HTR-8/SVneo (cell line): Measurements from ENCODE around the gene TBCK.

Experiments
- DNase-seq: peaks from one replicate; pipeline ENCODE4 v3.0.0; 2011; ENCODE audit warnings: low spot score, mixed read lengths; ENCODE audit not compliant: insufficient read length
- FAIRE-seq: peaks from 2 replicates; lab custom pipeline; 2011; peaks lifted over from hg19 to GRCh38; lab: Jason Lieb, UNC

The TBCK gene

DNA sequence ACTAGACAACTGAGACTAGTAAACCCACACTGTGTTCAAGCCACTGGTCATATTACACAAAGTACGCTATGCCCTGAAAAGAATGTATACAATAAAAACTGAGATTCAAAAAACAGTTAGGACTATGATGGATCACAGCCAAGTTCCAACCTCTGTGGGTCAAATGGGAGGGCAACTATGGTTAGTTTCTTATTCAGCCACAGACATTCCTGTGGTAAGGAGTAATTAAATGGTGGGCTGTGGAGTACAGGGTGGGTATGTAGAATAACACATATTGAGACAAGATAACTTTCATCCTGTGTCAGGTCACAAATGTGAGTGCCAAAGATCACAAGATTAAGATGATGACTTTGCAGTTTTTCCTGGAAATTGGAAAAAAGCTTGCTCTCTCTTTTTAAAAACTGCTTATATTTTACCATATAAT lies 253.5 kb downstream of the TBCK start:
- peak; percentile 10 for DNase-seq
- FAIRE-seq = no peak

DNA sequence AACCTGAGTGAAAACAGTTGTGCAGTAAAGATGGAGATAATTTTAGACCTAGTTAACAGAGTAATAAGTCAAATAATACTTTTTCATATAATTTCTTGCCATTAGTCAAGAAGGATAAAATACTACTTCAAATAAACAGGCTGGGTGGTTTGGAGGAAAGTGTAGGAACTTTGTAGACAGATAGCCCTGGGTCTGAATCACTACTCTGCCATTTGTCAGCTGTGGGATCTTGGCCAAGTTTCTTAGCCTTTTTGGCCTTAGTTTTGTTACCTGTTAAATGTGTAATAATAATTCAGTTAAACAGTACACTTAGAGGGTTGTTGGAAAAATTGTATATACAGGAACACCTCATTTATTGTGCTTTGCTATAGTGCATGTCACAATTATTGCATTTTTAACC lies 257.1 kb downstream of the TBCK start:
- DNase-seq (no peak), FAIRE-seq (no peak)

DNA sequence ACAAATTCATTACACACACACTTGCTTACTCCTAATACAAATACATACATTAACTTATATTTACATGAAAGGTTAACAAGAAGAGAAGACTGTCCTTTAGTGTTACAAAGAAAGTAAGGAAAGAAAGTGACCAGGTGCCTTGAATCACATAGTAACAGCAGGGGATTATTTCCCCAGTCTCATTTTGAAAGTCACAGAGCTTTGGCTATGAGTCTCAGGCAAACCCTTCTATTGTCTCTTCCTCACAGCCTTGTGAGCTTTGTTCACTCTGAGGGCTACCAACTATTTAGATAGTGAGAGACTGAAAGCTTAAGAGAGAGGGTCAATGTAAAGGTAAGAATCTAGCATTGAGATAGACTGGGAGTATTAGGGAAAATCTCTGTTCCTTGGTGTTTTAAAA lies 259.1 kb downstream of the TBCK start:
- no peak for FAIRE-seq
- no peak for DNase-seq

DNA sequence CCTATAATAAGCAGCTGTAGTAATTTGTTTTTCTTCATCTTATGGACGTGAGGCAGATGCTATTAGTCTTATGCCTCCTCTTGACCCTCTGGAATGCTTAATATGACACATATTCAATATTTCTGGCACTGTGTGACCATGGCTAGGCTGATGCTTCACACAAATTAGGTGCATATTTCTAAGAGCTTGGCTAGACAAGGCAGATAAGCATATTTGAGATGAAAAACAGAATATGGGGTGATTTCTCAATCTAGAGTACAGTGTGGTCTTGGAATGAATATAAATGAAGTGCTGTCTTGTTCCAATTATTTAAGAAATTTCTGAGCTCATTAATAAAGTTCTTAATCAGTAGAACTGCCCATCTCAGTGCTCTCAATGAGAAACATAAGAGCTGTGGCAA lies 264.5 kb downstream of the TBCK start:
- FAIRE-seq (no peak), DNase-seq (no peak)

DNA sequence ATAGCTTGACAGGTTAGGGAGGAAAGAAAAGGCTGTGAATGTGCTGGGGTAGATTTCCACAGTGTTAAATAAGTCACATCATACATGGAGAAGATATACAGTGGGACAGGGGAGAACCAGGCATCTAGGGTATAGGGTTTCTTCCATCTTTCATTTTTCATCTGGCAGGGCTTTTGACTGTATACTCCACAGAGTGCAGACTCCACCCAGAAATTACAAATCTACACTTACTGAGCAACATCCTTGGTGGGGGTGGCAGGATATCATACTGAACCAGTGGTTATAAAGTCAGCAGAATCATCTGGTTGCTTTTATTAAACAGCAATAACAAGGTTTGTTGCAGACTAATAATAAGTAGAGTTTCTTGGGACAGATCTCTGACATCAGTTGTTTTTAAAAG lies 266.5 kb downstream of the TBCK start:
- DNase-seq (no peak), FAIRE-seq (no peak)

DNA sequence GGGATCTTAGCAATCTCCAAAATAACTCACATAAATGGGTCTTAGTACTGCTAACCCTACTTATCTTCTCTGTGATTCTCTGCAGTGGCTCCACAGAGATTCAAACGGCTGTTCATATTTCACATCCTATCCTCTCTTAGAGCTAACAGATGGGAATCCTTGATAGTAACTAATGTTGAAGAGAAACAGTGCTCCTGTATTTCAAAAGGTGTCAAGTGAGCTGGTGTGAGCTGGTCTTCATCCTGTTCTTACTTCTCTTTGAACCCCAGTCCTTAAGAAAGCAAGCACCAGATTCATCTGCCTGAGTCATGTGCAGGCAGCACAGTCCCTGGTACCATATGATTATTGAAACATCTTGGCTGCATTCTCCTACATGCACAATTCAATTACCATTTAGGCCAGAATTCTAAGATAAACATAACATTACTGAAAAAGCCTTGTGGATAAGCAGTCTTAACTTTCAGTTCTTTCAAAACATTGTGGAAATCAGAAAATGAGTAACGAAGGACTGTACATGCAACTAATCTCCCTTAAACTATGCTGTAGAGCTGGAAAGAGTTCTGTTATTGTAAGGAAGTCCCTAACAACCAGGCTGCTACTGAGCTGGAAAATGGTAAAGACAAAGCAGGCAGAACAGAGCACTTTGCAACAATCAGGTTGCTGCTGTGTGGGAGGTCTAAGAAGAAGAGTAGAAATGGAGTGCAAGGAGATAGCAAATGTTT lies 267.6 kb downstream of the TBCK start:
- FAIRE-seq (no peak), DNase-seq (no peak)

DNA sequence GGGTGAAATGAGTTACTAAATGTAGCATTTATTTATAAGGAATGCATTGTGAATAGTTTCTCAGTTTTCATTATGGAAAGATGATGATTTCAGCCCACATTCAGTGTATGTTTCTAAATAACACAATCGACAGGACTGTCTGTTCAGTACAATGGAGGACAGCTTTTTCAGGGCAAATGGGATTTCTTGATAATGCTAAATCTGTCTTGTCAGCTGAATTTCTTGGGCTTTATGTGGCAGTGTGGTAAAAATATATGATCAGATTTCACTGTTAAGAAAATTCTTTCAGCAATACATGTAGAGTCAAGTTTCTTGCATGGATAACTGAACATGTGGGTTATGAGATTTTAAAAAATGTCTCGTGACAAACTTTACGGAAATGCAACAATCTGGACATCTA lies 269.9 kb downstream of the TBCK start:
- DNase-seq (no peak), FAIRE-seq (no peak)

DNA sequence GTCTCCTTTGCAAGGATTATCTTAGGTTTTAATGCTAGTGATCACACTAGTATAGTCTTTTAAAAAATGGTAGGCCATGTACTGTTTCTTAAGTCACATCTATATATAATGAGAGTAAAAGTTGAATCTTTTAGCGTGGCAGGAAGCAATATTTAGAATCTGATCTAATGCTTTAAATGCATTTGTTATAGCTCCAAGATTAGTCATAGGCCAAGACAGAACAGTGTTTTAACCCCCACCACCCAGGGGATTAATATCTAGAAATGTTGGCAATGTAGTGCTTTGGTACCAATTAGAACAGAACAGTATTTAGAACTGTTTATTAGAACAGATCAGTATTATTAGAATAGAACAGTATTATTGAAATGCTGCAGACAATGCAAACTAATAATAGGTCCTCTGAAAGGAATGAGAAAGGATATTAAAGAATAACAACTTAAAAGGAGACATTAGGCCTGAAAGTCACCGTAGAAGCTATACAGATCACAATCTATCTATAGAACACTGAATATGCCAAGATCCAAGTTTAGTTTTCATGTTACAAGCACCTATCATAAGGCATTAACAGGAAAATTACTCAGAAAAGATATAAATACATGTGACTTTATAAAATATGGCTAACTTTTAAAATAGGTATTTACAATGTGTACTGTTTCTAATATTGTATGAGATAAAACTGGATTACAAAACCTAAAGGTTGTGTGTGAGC lies 274.6 kb downstream of the TBCK start:
- FAIRE-seq = no peak
- DNase-seq = no peak

DNA sequence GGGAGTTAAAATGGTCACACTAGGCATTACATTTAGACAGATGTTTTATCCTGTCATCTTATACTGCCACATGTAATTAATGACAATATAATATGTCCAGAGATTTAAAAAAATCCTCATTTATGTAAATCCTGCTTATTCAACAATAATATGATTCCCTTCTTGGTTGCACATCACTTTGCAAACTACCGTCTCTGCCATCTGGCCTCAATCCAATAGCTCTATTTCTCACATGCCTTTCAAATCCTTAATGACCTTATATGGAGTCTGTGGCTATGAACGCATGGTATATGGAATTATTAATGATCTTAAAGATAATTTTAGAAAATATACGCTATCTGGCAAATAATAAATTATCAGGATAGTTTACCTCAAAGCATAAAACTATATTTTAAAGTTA lies 276.2 kb downstream of the TBCK start:
- FAIRE-seq (no peak), DNase-seq (no peak)

DNA sequence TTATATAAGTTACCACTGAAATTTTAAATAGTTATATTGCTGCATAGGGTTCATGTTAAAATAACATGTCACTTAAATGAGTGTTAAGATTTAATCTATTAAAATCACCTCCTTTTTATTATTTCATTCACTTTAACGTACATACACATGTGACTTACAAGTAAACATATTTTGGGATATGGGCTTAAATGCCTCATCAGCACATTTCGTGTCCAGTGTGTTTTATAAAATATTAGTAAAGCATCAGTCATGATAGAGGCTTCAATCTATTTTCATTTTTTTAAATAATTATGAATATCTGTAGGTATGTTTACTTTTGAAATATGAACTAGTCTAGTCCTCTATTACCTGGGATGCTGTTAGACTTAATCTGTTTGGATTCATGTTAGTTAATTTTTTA lies 277.1 kb downstream of the TBCK start:
- FAIRE-seq = no peak
- DNase-seq = no peak

DNA sequence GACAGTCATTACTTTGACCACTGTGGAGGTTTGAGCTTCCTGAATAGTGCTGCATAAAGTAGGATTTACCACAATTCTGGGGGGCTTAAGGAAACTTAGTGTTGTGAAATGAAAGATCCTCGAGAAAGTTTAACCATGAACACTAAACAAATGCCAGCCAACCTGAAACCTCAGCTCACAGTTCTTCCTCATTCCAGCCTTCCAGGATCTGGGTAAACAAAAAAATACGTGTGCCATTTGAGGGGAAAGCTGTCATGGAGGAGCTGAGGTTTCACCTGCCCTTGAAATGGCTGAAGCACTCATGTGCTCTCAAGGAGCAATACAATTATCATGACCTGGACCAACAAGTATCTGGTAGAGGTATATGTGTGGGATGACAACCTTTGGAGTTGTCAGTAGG lies 278.0 kb downstream of the TBCK start:
- FAIRE-seq (no peak), DNase-seq (no peak)

DNA sequence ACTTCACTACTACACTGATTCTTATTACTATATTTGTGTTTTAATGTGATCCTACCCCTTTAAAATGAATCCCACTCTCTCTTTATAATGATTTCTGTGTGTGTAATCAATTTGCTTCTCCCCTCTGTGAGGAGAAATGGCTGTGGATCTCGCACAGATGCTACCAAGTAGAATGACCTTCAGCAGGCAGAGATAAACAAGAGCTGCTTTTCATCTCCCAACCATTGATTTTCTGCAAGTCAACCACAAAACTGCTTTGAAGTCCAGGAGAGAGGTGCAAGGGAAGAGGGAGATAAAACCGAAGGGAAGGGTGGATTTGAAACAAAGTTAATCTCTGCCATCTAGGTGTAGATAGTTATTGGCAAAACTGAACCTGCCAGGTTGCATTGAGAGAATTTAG lies 279.2 kb downstream of the TBCK start:
- no peak for FAIRE-seq

DNA sequence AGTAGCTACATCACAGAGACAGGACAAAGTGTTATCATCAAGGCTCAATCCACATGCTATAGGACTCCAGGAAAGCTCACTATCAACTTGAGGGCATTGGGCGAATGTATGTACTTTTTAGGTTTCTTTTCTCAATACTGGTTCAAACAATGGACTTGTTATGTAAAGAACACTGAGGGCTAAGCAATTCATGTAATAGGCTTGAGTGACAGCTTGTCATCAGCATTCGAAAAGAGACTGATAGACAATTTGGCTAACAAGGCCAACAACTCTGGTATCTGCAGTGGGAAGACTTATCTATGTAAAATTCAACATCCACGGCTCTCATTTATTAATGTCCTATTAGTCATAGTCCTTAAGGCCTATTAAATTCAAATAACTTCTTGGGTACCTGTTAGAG lies 279.7 kb downstream of the TBCK start:
- no peak for FAIRE-seq
- DNase-seq = no peak

More for the DNA sequence above, 279.2 kb downstream of the TBCK start:
- DNase-seq = no peak

DNA sequence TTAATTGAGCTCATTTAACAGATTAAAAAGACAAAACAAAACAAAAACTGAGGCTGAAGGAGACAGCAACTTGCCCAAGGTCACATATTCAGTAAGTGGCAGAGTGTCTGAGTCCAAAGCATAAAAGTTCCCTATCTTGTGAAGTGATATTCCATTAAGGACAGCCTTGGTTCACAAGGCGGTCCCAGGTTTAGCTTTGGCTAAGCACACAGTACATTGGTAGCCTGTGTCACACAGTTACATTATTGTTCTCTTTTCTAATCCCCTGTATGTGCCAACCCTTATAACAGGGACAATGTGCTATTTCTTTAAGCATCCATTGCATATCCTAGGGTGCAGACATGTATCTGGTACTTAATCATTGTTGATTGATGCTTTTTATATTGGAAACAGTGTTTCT lies 280.8 kb downstream of the TBCK start:
- no peak for FAIRE-seq
- DNase-seq = no peak

DNA sequence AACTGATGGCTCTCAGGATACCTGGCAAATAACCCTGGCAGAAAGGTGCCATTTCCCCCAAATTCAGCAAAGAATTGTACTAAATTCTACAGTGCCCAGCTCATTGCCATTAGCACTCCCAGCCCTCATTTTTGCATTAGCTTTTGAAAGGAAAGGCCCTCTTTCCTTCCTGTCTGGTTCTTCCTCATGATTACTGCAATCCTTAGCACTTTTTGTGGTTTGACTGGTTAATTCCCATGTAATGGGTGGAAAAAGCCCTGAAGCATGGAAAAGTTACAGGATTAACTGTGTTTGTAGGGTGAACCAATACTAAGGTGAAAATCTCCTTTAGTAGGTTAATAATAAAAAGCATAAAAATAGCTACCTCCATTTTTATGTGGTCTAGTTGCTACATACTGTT lies 281.3 kb downstream of the TBCK start:
- FAIRE-seq (no peak), DNase-seq (no peak)

DNA sequence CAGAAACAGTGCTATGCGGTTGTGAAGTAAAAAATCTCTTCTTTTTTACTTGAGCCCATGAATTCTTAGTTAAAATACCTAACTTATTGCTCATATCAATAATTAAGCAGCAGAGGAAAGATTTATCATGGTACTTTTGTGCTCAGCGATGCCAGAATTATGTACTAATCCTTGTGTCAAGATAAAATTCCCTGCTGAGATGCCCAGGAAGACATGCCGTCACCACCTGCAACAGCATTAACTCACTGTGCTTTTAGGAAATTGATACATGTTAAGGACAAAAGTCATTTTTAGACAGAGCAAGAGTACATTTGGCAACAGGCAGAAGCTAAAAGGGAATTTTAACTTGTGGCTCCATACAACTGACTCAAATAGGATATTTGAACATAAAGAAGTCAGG lies 281.8 kb downstream of the TBCK start:
- DNase-seq = no peak
- no peak for FAIRE-seq

DNA sequence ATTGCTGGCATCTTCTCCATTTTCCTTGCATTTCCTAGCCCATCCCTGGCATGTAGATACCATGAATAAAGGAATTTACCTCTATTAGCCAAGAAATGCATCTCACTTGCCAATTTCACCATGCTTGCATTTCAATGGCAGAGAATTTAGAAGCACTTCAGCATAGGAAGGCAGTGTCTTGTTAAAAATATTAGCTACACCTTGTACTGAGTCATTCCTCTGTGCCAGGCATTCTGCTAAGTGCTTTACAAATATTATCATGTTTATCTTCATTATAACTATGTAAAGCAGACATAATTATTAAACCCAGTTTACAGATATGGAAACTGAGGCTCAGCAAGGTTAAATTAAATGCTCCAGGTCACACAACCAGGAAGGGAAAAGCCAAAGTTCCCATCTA lies 282.5 kb downstream of the TBCK start:
- no peak for FAIRE-seq

DNA sequence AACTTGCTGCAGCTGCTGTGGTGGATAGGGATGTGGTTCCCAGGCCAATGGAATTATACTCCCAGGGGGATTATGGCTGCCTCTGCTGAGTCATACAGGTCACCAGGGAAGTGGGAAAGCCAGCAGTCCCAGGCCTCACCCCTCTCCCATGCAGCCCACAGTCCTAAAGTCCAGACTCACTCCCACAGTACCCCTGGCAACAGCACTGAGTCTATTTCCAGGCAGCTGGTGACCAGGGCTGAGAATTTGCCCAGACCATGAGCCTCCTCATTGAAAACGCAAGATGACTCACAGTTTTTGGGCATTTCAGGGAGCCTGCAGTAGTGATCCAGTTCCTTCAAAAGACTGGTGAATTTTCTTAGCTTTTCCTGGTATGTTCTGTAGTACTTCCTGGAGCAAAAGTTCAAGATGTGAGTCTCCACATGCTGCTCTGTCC lies 283.1 kb downstream of the TBCK start:
- FAIRE-seq (no peak), DNase-seq (no peak)

More for the DNA sequence above, 282.5 kb downstream of the TBCK start:
- DNase-seq = no peak

DNA sequence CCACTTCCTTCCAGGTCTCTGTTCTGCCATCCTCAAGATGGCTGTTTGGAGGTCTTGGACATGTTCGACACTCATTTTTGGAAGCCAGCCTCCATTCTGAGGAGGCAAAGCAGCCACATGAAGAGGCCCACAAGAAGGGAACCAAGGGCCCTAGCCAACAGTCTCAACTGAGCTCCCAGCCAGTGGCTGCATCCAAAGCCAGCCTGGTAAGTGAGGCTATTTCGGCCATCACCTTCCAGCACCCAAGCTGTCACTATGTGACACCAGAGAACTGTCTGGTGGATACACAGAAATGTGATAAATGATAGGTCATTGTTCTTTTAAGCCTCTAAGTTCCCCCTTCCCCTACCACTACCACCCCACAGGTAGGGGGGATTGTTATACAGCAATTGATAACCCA lies 293.6 kb downstream of the TBCK start:
- FAIRE-seq (no peak), DNase-seq (no peak)

DNA sequence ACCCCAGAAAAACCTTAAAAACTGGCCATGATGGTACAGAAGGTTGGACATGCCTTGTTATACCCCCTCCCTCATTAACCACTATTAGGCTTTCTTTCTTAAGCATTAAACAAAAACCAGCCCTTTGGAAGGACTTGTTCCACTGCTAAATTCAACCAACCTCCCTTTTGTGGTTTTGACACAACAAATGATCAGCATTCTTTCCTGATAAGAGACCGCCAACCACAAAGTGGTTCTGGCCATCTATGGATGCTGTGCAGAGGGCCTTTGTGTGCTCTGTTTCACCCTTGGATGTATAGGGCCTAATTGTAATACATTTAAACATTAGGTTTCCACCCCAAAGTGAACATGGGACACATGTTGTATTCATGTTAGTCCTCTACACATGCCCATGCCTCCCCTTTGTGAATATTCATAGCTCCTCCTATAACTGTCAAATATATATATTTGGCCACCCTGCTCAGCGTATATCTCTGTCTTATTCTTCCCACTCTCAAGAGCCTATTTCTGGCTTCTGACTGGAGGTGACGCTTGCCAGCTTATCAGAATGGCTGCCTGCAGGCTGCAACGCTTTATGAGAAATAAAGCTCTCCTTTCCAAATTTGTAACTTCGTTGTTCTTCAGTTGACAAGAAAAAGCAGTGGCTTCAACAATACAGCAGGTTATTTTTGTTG lies 294.1 kb downstream of the TBCK start:
- FAIRE-seq (no peak), DNase-seq (no peak)

DNA sequence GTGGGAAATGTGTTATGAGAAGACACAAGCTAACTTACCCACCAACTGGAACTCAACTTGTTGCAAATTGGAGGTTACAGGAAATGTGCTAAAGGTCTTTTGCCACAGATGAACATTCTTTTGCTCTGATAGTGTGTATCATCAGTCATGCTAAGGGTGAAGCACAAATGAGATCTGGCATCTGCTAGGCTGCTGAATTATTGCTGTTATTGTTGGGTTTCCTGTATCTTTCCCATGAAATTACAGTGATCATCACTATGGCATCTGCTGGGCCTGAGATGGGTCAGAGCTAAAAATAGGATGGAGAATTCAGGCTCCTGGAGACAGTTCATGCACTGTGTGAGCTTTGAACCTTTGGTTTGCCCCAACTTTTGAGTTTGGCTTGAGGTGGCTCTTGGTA lies 296.2 kb downstream of the TBCK start:
- FAIRE-seq = no peak
- DNase-seq = no peak
